Gastroesophageal sphincter (tissue), 3 donors: Measurements from ENCODE around the gene SLC17A3.

ENCODE experiments used
- POLR2A ChIP-seq, 2 donors: fragments of 450-650 bp; IDR thresholded peaks; one replicate each; pipeline ENCODE4 v1.6.1; 2017; ENCODE audit warnings: antibody characterized with exemption in 2 of 2, mild to moderate bottlenecking in 2 of 2, moderate library complexity in 1 of 2
- TF ChIP-seq, protein P1 (sequence below), 4 experiments: fragments of 200-600 bp in 2 of 4; fragments of 450-650 bp in 2 of 4; sonication (generic) in 1 of 4; IDR thresholded peaks; one replicate each; pipeline ENCODE4 v1.5.1; 2017 to 2019; ENCODE audit warnings: antibody characterized with exemption in 4 of 4, mild to moderate bottlenecking in 2 of 4, moderate library complexity in 2 of 4

DNA sequence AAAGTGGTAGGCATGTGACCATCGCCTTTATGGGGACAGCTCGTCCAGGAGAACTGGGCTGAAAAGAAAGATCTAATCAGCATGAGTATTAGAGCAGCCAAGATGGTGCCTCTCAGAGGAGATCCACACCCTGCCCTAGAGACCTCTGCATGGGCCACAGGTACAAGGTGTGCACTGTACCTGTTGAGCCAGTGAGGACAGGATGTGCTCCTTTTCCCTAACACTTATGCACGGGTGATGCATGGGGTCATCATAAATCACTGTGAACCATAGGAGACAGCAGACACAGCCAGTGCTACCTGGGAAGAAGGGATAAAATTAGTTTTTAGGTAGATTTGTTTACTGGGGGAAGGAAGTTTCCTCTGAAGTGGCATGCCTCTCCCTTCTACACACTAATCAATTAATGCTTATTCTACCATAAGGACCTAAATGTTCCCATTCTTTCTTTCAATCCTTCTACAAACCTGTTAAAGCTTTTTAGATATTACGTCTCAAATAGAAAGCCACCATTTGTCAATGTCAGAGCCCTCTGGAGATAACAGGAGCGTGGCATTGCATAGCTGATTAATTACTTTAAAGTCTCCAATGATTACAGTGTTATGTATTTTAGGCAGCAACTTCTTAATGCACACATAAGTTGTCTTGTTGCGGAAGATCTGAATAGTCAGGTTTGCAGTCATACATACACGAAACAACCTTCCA is 42.9 kb upstream of the SLC17A3 start:
- TF ChIP-seq, protein P1, sequence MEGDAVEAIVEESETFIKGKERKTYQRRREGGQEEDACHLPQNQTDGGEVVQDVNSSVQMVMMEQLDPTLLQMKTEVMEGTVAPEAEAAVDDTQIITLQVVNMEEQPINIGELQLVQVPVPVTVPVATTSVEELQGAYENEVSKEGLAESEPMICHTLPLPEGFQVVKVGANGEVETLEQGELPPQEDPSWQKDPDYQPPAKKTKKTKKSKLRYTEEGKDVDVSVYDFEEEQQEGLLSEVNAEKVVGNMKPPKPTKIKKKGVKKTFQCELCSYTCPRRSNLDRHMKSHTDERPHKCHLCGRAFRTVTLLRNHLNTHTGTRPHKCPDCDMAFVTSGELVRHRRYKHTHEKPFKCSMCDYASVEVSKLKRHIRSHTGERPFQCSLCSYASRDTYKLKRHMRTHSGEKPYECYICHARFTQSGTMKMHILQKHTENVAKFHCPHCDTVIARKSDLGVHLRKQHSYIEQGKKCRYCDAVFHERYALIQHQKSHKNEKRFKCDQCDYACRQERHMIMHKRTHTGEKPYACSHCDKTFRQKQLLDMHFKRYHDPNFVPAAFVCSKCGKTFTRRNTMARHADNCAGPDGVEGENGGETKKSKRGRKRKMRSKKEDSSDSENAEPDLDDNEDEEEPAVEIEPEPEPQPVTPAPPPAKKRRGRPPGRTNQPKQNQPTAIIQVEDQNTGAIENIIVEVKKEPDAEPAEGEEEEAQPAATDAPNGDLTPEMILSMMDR (IDR thresholded peaks at IDR 0.05) = no peak
- TF ChIP-seq POLR2A (IDR thresholded peaks at IDR 0.05) = no peak
